GM23338 (cell line): ENCODE measurements around the gene CD226. TPM values are rescaled to one million over a fixed set of nuclear protein-coding genes. Genes with fewer than 3 reads are reported as not detected.

ENCODE experiments used
- ATAC-seq: fragments of 200-7000 bp; cut with Tn5 transposase; 3 replicates; pipeline ENCODE4 v1.9.1; 2020
- DNase-seq: peaks from one replicate; pipeline ENCODE4 v3.0.0-alpha.2; 2015; ENCODE audit warnings: low spot score
- H2AFZ ChIP-seq: fragments of 200-600 bp; sonication (generic); 2 replicates; pipeline ENCODE4 v1.8.0; 2016; ENCODE audit warnings: antibody characterized with exemption, mild to moderate bottlenecking, moderate library complexity
- H3F3A ChIP-seq: fragments of 200-600 bp; sonication (generic); replicated peaks from 2 replicates; pipeline ENCODE4 v1.8.0; 2017; ENCODE audit warnings: antibody characterized with exemption, mixed run types, low read depth
- H3K27ac ChIP-seq: fragments of 200-600 bp; sonication (generic); 2 replicates; pipeline ENCODE4 v1.6.1; 2016; ENCODE audit warnings: low read depth
- H3K27me3 ChIP-seq: fragments of 200-600 bp; sonication (generic); 2 replicates; pipeline ENCODE4 v1.8.0; 2016; ENCODE audit warnings: mild to moderate bottlenecking, mixed run types, moderate library complexity; ENCODE audit not compliant: insufficient read depth
- H3K36me3 ChIP-seq: fragments of 200-600 bp; sonication (generic); 2 replicates; pipeline ENCODE4 v1.8.0; 2016; ENCODE audit warnings: mild to moderate bottlenecking; ENCODE audit not compliant: insufficient read depth
- H3K4me1 ChIP-seq: fragments of 200-600 bp; sonication (generic); 2 replicates; pipeline ENCODE4 v1.8.0; 2016; ENCODE audit warnings: mild to moderate bottlenecking, moderate library complexity; ENCODE audit not compliant: insufficient read depth
- H3K4me2 ChIP-seq: fragments of 200-600 bp; sonication (generic); 2 replicates; pipeline ENCODE4 v1.7.1; 2017; ENCODE audit warnings: mixed run types
- H3K4me3 ChIP-seq: fragments of 200-600 bp; sonication (generic); 2 replicates; pipeline ENCODE4 v1.6.1; 2016; ENCODE audit warnings: mixed run types
- H3K79me2 ChIP-seq: fragments of 200-600 bp; sonication (generic); replicated peaks from 2 replicates; pipeline ENCODE4 v1.8.0; 2017; ENCODE audit warnings: mild to moderate bottlenecking; ENCODE audit not compliant: insufficient read depth
- H3K9me2 ChIP-seq: fragments of 200-600 bp; sonication (generic); 2 replicates; pipeline ENCODE4 v1.8.0; 2017; ENCODE audit not compliant: insufficient read depth
- H4K20me1 ChIP-seq: fragments of 200-600 bp; sonication (generic); replicated peaks from 2 replicates; pipeline ENCODE4 v1.8.0; 2017; ENCODE audit warnings: mild to moderate bottlenecking; ENCODE audit not compliant: insufficient read depth
- H3K27ac Mint-ChIP-seq: 2 replicates; pipeline ENCODE4 v1.8.0; 2020; ENCODE audit warnings: inconsistent platforms, mild to moderate bottlenecking, moderate library complexity, mixed read lengths
- H3K27me3 Mint-ChIP-seq: 3 replicates; pipeline ENCODE4 v1.8.0; 2022; ENCODE audit warnings: low read depth, mild to moderate bottlenecking, moderate library complexity, mixed read lengths, inconsistent platforms; ENCODE audit not compliant: insufficient read depth, poor library complexity
- H3K36me3 Mint-ChIP-seq: 3 replicates; pipeline ENCODE4 v1.8.0; 2021; ENCODE audit warnings: low read depth, mild to moderate bottlenecking, inconsistent platforms, moderate library complexity, mixed read lengths
- H3K4me1 Mint-ChIP-seq: 3 replicates; pipeline ENCODE4 v1.8.0; 2020; ENCODE audit warnings: mild to moderate bottlenecking, inconsistent platforms, mixed read lengths
- H3K4me3 Mint-ChIP-seq: 3 replicates; pipeline ENCODE4 v1.8.0; 2021; ENCODE audit warnings: moderate library complexity, mild to moderate bottlenecking, inconsistent platforms, mixed read lengths
- H3K9me3 Mint-ChIP-seq: 3 replicates; pipeline ENCODE4 v1.8.0; 2020; ENCODE audit warnings: moderate library complexity, mild to moderate bottlenecking, inconsistent platforms, mixed read lengths
- CREB1 ChIP-seq: fragments of 250-450 bp; sonication (Bioruptor Pico); IDR thresholded peaks from 2 replicates; pipeline ENCODE4 v1.5.0; 2020; ENCODE audit warnings: low read depth, mild to moderate bottlenecking, moderate library complexity
- EZH2phosphoT487 ChIP-seq: fragments of 200-600 bp; sonication (generic); IDR thresholded peaks from one replicate; pipeline ENCODE4 v1.8.1; 2018; ENCODE audit warnings: antibody characterized with exemption; ENCODE audit not compliant: unreplicated experiment
- JUNB ChIP-seq: IDR thresholded peaks from one replicate; pipeline ENCODE4 v1.6.1; 2016; ENCODE audit warnings: antibody characterized with exemption; ENCODE audit not compliant: unreplicated experiment
- ZNF114 ChIP-seq: fragments of 250-450 bp; sonication (Bioruptor Pico); IDR thresholded peaks from 2 replicates; pipeline ENCODE4 v1.5.0; 2020; ENCODE audit warnings: mild to moderate bottlenecking, moderate library complexity
- polyA plus RNA-seq: library from polyadenylated mRNA; unstranded; fragments of >200 nt; fragmentation: Nextera tagmentation; extraction: Ambion mirVana; gene quantifications from 2 replicates; pipeline ENCODE4 v1.2.1, GENCODE V29; 2016
- total RNA-seq: library from RNA; depleted of rRNA; stranded (reverse); fragments of >200 nt; shearing (Covaris generic); gene quantifications from 2 replicates; pipeline ENCODE4 v1.2.3, GENCODE V29; 2014
- TF ChIP-seq, protein P1 (sequence below): fragments of 250-450 bp; sonication (Bioruptor Pico); IDR thresholded peaks from 2 replicates; pipeline ENCODE4 v1.5.0; 2020; ENCODE audit warnings: mild to moderate bottlenecking, moderate library complexity
- TF ChIP-seq, protein P2 (sequence below), 2 experiments: fragments of 200-600 bp in 1 of 2; sonication (generic) in 1 of 2; conservative IDR thresholded peaks; 2 replicates each; pipeline versions ENCODE4 v1.5.1 to v1.6.1; 2016 to 2017; ENCODE audit warnings: antibody characterized with exemption in 2 of 2, low read depth in 2 of 2, mild to moderate bottlenecking in 2 of 2, moderate library complexity in 1 of 2
- TF ChIP-seq, protein P3 (sequence below): IDR thresholded peaks from 2 replicates; pipeline ENCODE4 v1.6.1; 2016; ENCODE audit warnings: antibody characterized with exemption

Gene CD226
- total and polyA plus RNA-seq, 2 experiments from 2014 or later = not detected

DNA sequence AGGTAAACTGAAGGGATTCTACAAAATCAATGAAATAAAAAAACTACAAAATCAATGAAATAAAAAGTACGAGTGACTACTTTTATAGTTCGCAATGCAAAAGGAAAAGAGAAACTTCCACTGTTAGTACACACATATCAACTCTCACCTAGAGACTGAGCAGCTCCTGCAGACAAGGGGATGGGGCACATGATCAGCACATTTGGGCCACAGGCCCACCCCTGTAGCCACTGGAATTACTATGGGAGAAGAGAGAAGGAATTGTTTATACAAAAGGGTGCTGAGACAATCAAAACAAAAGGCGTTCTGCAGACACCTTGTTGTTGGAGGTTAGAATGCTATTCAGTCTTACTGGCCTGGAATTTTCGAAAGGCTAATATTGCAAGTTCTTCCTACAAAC, 34.7 kb upstream of the CD226 start:
- Mint-ChIP-seq H3K27ac (peak overlapping the region; percentile 91), H3K4me1 (peaks cover 22% of the 10 kb centered on the region), H3K27me3 (peaks cover 2% of the 10 kb centered on the region), H3K4me3 (no peak overlapping the region), H3K9me3 (peaks cover 1% of the 10 kb centered on the region; the same call in 2 of the 3 replicates), H3K36me3 (peaks cover 6% of the 10 kb centered on the region)
- DNase-seq (peak; percentile 44), ATAC-seq (peak; percentile 79)
- peak overlapping the region; percentile 39 for H3K4me2 ChIP-seq
- peak overlapping the region; percentile 18; the same call in 1 of the 2 replicates for H3K27ac ChIP-seq
- H3K4me3 ChIP-seq = no peak overlapping the region
- H3K9me2 ChIP-seq = peaks cover 10% of the 10 kb centered on the region; the same call in 1 of the 2 replicates
- H2AFZ ChIP-seq = no peak overlapping the region
- H3K36me3 ChIP-seq = no peaks in the 10 kb centered on the region
- no peaks in the 10 kb centered on the region for H3K79me2 ChIP-seq
- no peaks in the 10 kb centered on the region for H4K20me1 ChIP-seq
- no peaks in the 10 kb centered on the region for H3K27me3 ChIP-seq
- TF ChIP-seq ZNF114 (CRISPR knock-in tag) = no peak
- TF ChIP-seq, protein P1, sequence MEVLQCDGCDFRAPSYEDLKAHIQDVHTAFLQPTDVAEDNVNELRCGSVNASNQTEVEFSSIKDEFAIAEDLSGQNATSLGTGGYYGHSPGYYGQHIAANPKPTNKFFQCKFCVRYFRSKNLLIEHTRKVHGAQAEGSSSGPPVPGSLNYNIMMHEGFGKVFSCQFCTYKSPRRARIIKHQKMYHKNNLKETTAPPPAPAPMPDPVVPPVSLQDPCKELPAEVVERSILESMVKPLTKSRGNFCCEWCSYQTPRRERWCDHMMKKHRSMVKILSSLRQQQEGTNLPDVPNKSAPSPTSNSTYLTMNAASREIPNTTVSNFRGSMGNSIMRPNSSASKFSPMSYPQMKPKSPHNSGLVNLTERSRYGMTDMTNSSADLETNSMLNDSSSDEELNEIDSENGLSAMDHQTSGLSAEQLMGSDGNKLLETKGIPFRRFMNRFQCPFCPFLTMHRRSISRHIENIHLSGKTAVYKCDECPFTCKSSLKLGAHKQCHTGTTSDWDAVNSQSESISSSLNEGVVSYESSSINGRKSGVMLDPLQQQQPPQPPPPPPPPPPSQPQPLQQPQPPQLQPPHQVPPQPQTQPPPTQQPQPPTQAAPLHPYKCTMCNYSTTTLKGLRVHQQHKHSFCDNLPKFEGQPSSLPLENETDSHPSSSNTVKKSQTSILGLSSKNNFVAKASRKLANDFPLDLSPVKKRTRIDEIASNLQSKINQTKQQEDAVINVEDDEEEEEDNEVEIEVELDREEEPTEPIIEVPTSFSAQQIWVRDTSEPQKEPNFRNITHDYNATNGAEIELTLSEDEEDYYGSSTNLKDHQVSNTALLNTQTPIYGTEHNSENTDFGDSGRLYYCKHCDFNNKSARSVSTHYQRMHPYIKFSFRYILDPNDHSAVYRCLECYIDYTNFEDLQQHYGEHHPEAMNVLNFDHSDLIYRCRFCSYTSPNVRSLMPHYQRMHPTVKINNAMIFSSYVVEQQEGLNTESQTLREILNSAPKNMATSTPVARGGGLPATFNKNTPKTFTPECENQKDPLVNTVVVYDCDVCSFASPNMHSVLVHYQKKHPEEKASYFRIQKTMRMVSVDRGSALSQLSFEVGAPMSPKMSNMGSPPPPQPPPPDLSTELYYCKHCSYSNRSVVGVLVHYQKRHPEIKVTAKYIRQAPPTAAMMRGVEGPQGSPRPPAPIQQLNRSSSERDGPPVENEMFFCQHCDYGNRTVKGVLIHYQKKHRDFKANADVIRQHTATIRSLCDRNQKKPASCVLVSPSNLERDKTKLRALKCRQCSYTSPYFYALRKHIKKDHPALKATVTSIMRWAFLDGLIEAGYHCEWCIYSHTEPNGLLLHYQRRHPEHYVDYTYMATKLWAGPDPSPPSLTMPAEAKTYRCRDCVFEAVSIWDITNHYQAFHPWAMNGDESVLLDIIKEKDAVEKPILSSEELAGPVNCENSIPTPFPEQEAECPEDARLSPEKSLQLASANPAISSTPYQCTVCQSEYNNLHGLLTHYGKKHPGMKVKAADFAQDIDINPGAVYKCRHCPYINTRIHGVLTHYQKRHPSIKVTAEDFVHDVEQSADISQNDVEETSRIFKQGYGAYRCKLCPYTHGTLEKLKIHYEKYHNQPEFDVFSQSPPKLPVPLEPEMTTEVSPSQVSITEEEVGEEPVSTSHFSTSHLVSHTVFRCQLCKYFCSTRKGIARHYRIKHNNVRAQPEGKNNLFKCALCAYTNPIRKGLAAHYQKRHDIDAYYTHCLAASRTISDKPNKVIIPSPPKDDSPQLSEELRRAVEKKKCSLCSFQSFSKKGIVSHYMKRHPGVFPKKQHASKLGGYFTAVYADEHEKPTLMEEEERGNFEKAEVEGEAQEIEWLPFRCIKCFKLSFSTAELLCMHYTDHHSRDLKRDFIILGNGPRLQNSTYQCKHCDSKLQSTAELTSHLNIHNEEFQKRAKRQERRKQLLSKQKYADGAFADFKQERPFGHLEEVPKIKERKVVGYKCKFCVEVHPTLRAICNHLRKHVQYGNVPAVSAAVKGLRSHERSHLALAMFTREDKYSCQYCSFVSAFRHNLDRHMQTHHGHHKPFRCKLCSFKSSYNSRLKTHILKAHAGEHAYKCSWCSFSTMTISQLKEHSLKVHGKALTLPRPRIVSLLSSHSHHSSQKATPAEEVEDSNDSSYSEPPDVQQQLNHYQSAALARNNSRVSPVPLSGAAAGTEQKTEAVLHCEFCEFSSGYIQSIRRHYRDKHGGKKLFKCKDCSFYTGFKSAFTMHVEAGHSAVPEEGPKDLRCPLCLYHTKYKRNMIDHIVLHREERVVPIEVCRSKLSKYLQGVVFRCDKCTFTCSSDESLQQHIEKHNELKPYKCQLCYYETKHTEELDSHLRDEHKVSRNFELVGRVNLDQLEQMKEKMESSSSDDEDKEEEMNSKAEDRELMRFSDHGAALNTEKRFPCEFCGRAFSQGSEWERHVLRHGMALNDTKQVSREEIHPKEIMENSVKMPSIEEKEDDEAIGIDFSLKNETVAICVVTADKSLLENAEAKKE (CRISPR knock-in tag) = 0 out of 2 replicates have a peak, but pooled peaks have one; percentile 60
- peaks cover 15% of the 10 kb centered on the region for H3K4me1 ChIP-seq
- no peaks in the 10 kb centered on the region for H3F3A ChIP-seq

DNA sequence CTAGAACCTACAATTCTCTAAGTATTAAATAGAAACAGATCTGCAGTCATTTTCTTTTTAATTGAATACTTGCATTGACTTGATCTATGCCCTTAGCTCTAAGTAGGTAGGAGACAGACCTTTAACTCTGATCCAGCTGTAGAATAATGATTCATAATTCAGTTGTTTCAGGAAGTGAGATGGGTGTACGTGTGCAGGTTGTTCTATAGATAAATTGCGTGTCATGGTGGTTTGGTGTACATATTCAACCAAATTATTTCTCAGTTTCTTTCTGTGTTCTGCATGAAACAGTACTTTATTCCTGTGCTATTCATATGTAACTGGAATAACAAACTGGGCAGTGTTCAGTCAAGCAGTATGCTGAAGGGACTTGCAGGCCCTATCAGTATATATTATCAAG, 34.3 kb upstream of the CD226 start:
- H3K27me3 ChIP-seq = no peaks in the 10 kb centered on the region
- peaks cover 2% of the 10 kb centered on the region for H3K27me3 Mint-ChIP-seq
- TF ChIP-seq CREB1 (CRISPR knock-in tag) (no peak), EZH2phosphoT487 (no peak), JUNB (no peak)
- TF ChIP-seq, protein P2, sequence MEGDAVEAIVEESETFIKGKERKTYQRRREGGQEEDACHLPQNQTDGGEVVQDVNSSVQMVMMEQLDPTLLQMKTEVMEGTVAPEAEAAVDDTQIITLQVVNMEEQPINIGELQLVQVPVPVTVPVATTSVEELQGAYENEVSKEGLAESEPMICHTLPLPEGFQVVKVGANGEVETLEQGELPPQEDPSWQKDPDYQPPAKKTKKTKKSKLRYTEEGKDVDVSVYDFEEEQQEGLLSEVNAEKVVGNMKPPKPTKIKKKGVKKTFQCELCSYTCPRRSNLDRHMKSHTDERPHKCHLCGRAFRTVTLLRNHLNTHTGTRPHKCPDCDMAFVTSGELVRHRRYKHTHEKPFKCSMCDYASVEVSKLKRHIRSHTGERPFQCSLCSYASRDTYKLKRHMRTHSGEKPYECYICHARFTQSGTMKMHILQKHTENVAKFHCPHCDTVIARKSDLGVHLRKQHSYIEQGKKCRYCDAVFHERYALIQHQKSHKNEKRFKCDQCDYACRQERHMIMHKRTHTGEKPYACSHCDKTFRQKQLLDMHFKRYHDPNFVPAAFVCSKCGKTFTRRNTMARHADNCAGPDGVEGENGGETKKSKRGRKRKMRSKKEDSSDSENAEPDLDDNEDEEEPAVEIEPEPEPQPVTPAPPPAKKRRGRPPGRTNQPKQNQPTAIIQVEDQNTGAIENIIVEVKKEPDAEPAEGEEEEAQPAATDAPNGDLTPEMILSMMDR (conservative IDR thresholded peaks at IDR 0.05; ENCODE audit: low read depth in 2 of 2) = no peak
- TF ChIP-seq, protein P3, sequence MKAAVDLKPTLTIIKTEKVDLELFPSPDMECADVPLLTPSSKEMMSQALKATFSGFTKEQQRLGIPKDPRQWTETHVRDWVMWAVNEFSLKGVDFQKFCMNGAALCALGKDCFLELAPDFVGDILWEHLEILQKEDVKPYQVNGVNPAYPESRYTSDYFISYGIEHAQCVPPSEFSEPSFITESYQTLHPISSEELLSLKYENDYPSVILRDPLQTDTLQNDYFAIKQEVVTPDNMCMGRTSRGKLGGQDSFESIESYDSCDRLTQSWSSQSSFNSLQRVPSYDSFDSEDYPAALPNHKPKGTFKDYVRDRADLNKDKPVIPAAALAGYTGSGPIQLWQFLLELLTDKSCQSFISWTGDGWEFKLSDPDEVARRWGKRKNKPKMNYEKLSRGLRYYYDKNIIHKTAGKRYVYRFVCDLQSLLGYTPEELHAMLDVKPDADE = no peak

More for the DNA sequence above, 34.3 kb upstream of the CD226 start:
- Mint-ChIP-seq H3K9me3 (peaks cover 6% of the 10 kb centered on the region; the same call in 2 of the 3 replicates), H3K4me1 (peaks cover 22% of the 10 kb centered on the region), H3K4me3 (no peak overlapping the region), H3K27ac (no peak overlapping the region), H3K36me3 (peaks cover 11% of the 10 kb centered on the region)
- H2AFZ ChIP-seq = no peak overlapping the region
- H3K36me3 ChIP-seq = no peaks in the 10 kb centered on the region
- peaks cover 10% of the 10 kb centered on the region; the same call in 1 of the 2 replicates for H3K9me2 ChIP-seq
- peak overlapping the region; percentile 18; the same call in 1 of the 2 replicates for H3K27ac ChIP-seq
- DNase-seq (no peak), ATAC-seq (no peak)
- peaks cover 15% of the 10 kb centered on the region for H3K4me1 ChIP-seq
- no peaks in the 10 kb centered on the region for H3K79me2 ChIP-seq
- H3K4me3 ChIP-seq = no peak overlapping the region
- H3K4me2 ChIP-seq = peak overlapping the region; percentile 39
- H3F3A ChIP-seq = no peaks in the 10 kb centered on the region
- no peaks in the 10 kb centered on the region for H4K20me1 ChIP-seq
